ENCODE results near the gene PTPRG. TPM values are rescaled to one million over a fixed set of nuclear protein-coding genes. Genes with fewer than 3 reads are reported as not detected.

PTPRG gene
- total RNA-seq, 4 donors from 2014 or later, result 51.9 to 56.8 (median 54.4) TPM

GRCh38 chr3:61912158-61912557 lies 350.8 kb downstream of the PTPRG start:
- no peak overlapping the region for H3K4me3 ChIP-seq
- H3K36me3 ChIP-seq, result no peaks in the 10 kb centered on the region
- TF ChIP-seq EP300 (IDR thresholded peaks at IDR 0.05), result no peak
- no peak for TF ChIP-seq CTCF (IDR thresholded peaks at IDR 0.05)
- no peak for TF ChIP-seq POLR2AphosphoS5 (IDR thresholded peaks at IDR 0.05)
- no peak for TF ChIP-seq POLR2A (IDR thresholded peaks at IDR 0.05; ENCODE audit: low read depth)
- H3K4me1 ChIP-seq, result peaks cover 6 to 16% (median 7%) of the 10 kb centered on the region in 4 donors
- no peak for DNase-seq (ENCODE audit: extremely low spot score)
- no peak overlapping the region for H3K27ac ChIP-seq (replicated peaks in 1 of 4)
- no peaks in the 10 kb centered on the region for H3K9me3 ChIP-seq
- no peaks in the 10 kb centered on the region for H3K27me3 ChIP-seq
- intact Hi-C loops (cut with DNase I), result no loop called here
- WGBS, result 97% methylated on average over 1 of the region's 1 CpG

- Histone ChIP-seq H3K27ac (replicated peaks in 1 of 4) (no peak overlapping the region), H3K4me3 (no peak overlapping the region), H3K36me3 (no peaks in the 10 kb centered on the region), H3K27me3 (no peaks in the 10 kb centered on the region), H3K9me3 (no peaks in the 10 kb centered on the region), H3K4me1 (peaks cover 19 to 23% (median 21%) of the 10 kb centered on the region in 4 donors)
- 91% methylated on average over 3 of the region's 3 CpGs for WGBS
- no peak for DNase-seq (ENCODE audit: extremely low spot score)
- intact Hi-C loops (cut with DNase I), result no loop called here
- TF ChIP-seq EP300 (IDR thresholded peaks at IDR 0.05) (no peak), POLR2A (IDR thresholded peaks at IDR 0.05; ENCODE audit: low read depth) (no peak), POLR2AphosphoS5 (IDR thresholded peaks at IDR 0.05) (no peak), CTCF (IDR thresholded peaks at IDR 0.05) (no peak)
These were observed 352.3 kb downstream of the PTPRG start for GRCh38 chr3:61913701-61914100.

GRCh38 chr3:61914276-61914675 lies 352.9 kb downstream of the PTPRG start:
- Histone ChIP-seq H3K27me3 (no peaks in the 10 kb centered on the region), H3K4me1 (peaks cover 19 to 27% (median 25%) of the 10 kb centered on the region in 4 donors), H3K9me3 (no peaks in the 10 kb centered on the region), H3K4me3 (no peak overlapping the region), H3K27ac (replicated peaks in 1 of 4) (no peak overlapping the region), H3K36me3 (no peaks in the 10 kb centered on the region)
- whole genome bisulfite sequencing, result 91% methylated on average over 6 of the region's 6 CpGs
- TF ChIP-seq POLR2AphosphoS5 (IDR thresholded peaks at IDR 0.05), result no peak
- TF ChIP-seq EP300 (IDR thresholded peaks at IDR 0.05), result no peak
- TF ChIP-seq POLR2A (IDR thresholded peaks at IDR 0.05; ENCODE audit: low read depth), result no peak
- TF ChIP-seq CTCF (IDR thresholded peaks at IDR 0.05), result no peak
- intact Hi-C loops (cut with DNase I), result no loop called here
- no peak for DNase-seq (ENCODE audit: extremely low spot score)

- H3K9me3 ChIP-seq, result no peaks in the 10 kb centered on the region
- peaks cover 19 to 30% (median 25%) of the 10 kb centered on the region in 4 donors for H3K4me1 ChIP-seq
- WGBS, result 88% methylated on average over 3 of the region's 3 CpGs
- no peak overlapping the region for H3K27ac ChIP-seq (replicated peaks in 1 of 4)
- H3K36me3 ChIP-seq, result no peaks in the 10 kb centered on the region
- no peak for TF ChIP-seq POLR2A (IDR thresholded peaks at IDR 0.05; ENCODE audit: low read depth)
- intact Hi-C loops (cut with DNase I), result no loop called here
- no peaks in the 10 kb centered on the region for H3K27me3 ChIP-seq
- DNase-seq (ENCODE audit: extremely low spot score), result no peak
- H3K4me3 ChIP-seq, result no peak overlapping the region
These were observed 353.9 kb downstream of the PTPRG start for GRCh38 chr3:61915296-61915695.

- intact Hi-C loops (cut with DNase I), result no loop called here
- Histone ChIP-seq H3K27ac (replicated peaks in 1 of 4) (no peak overlapping the region), H3K9me3 (no peaks in the 10 kb centered on the region), H3K4me1 (peaks cover 20 to 39% (median 32%) of the 10 kb centered on the region in 4 donors), H3K36me3 (no peaks in the 10 kb centered on the region), H3K27me3 (no peaks in the 10 kb centered on the region), H3K4me3 (no peak overlapping the region)
- TF ChIP-seq CTCF (IDR thresholded peaks at IDR 0.05) (no peak), EP300 (IDR thresholded peaks at IDR 0.05) (no peak), POLR2AphosphoS5 (IDR thresholded peaks at IDR 0.05) (no peak), POLR2A (IDR thresholded peaks at IDR 0.05; ENCODE audit: low read depth) (no peak)
- WGBS, result 91% methylated on average over 4 of the region's 4 CpGs
- no peak for DNase-seq (ENCODE audit: extremely low spot score)
These were observed 358.0 kb downstream of the PTPRG start for GRCh38 chr3:61919371-61919770.

All from esophagus muscularis mucosa (tissue), 4 donors.